Activated CD4-positive, CD25-positive, alpha-beta regulatory T cell (primary cell): ENCODE measurements around the gene RSPO4.

Experiments used
- DNase-seq, 4 experiments: peaks; one replicate each; lab custom pipeline; 2025; lab: John Stamatoyannopoulos, UW

The RSPO4 gene

DNA sequence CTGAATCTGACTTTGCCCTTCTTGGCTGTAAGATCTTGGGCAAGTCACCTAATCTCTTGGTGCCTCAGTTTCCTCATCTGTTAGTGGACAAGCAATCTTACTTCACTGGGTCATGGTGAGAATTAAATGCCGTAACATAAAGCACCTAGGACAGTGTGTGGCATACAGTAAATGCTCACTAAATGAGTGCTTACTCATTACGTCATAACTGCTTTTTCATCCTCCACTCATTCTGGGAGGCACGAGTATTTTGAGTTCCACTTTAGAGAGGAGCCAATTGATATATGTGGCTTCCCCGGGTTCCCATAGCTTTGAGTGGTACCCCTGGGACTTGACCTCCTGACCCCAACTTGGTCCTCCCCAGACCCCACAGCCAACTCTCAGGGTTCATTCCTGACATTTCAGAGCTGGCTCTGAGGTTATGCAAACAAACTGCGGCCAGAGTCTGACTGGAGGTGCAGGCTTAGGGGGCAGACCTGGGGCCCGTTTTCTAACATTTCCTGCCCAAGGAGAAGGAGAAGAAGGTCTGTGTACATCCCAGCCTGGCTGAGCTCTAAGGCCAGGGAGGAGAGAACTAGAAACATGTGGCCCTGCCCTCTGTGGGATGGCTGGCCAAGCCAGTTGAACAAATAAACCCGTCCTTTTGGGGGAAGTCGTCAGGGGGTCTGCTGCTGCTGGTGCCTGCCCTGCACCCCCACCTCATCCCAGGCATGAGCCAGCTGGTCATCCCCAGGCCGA lies 91.8 kb downstream of the RSPO4 start:
- no peak for DNase-seq

GRCh38 chr20:909641-910040 lies 92.5 kb downstream of the RSPO4 start:
- DNase-seq: no peak
